Mesendoderm (in vitro differentiated cells): Measurements from ENCODE around the gene PARP6.

Experiments used
- DNase-seq: peaks from one replicate; pipeline ENCODE4 v3.0.0; 2013
- H2AK5ac ChIP-seq: 2 replicates; pipeline ENCODE4 v1.6.1; 2013; ENCODE audit warnings: low read length, inconsistent platforms
- H2BK120ac ChIP-seq: 2 replicates; pipeline ENCODE4 v1.6.1; 2013; ENCODE audit warnings: low read depth, mild to moderate bottlenecking, low read length, moderate library complexity, mixed read lengths
- H2BK15ac ChIP-seq: replicated peaks from 2 replicates; pipeline ENCODE4 v1.6.1; 2013; ENCODE audit warnings: low read depth, mild to moderate bottlenecking, moderate library complexity
- H2BK5ac ChIP-seq: 2 replicates; pipeline ENCODE4 v1.6.1; 2013; ENCODE audit warnings: low read length, inconsistent platforms
- H3K18ac ChIP-seq: 2 replicates; pipeline ENCODE4 v1.6.1; 2013; ENCODE audit warnings: mild to moderate bottlenecking, low read length, mixed read lengths
- H3K23ac ChIP-seq: one replicate; pipeline ENCODE4 v1.6.1; 2013; ENCODE audit warnings: low read length
- H3K27ac ChIP-seq: 2 replicates; pipeline ENCODE4 v1.5.1; 2013; ENCODE audit warnings: low read depth, mild to moderate bottlenecking, inconsistent platforms, low read length, moderate library complexity
- H3K27me3 ChIP-seq: 2 replicates; pipeline ENCODE4 v1.6.1; 2013; ENCODE audit warnings: low read length, control low read depth, mild to moderate bottlenecking, inconsistent platforms; ENCODE audit not compliant: insufficient read depth, poor library complexity
- H3K36me3 ChIP-seq: 2 replicates; pipeline ENCODE4 v1.6.1; 2013; ENCODE audit warnings: low read length, inconsistent platforms; ENCODE audit not compliant: control insufficient read depth, insufficient read depth
- H3K4ac ChIP-seq: one replicate; pipeline ENCODE4 v1.6.1; 2013; ENCODE audit warnings: low read depth, mild to moderate bottlenecking, low read length, moderate library complexity
- H3K4me1 ChIP-seq: 2 replicates; pipeline ENCODE4 v1.6.1; 2013; ENCODE audit warnings: low read depth, low read length, inconsistent platforms; ENCODE audit not compliant: control insufficient read depth
- H3K4me2 ChIP-seq: 2 replicates; pipeline ENCODE4 v1.6.1; 2013; ENCODE audit warnings: low read length
- H3K4me3 ChIP-seq: 2 replicates; pipeline ENCODE4 v1.5.1; 2013; ENCODE audit warnings: mild to moderate bottlenecking, low read length
- H3K56ac ChIP-seq: one replicate; pipeline ENCODE4 v1.6.1; 2013; ENCODE audit warnings: low read length
- H3K79me1 ChIP-seq: 2 replicates; pipeline ENCODE4 v1.6.1; 2013; ENCODE audit warnings: low read length, inconsistent platforms
- H3K79me2 ChIP-seq: 2 replicates; pipeline ENCODE4 v1.6.1; 2013; ENCODE audit warnings: mild to moderate bottlenecking, low read length; ENCODE audit not compliant: control insufficient read depth, insufficient read depth
- H3K9ac ChIP-seq: 2 replicates; pipeline ENCODE4 v1.6.1; 2013; ENCODE audit warnings: low read length, inconsistent platforms
- H4K5ac ChIP-seq: one replicate; pipeline ENCODE4 v1.6.1; 2013; ENCODE audit warnings: low read length
- H4K8ac ChIP-seq: one replicate; pipeline ENCODE4 v1.6.1; 2013; ENCODE audit warnings: low read depth, mild to moderate bottlenecking, control low read depth, low read length, moderate library complexity
- WGBS: extraction: QIAGEN DNeasy Blood & Tissue Kit; methylation state at CpG from one replicate; pipeline ENCODE4 v1.1.7; 2013; ENCODE audit warnings: low lambda C conversion rate, missing lambda C conversion rate; ENCODE audit not compliant: insufficient coverage; ENCODE audit errors: extremely low coverage; 5-methylcytosine and 5-hydroxymethylcytosine counted together

Gene PARP6

GRCh38 chr15:72239652-72240051, 32.7 kb downstream of the PARP6 start:
- no peaks in the 10 kb centered on the region for H3K79me1 ChIP-seq
- H3K9ac ChIP-seq = no peak overlapping the region
- no peak overlapping the region for H4K8ac ChIP-seq
- H3K27ac ChIP-seq = no peak overlapping the region
- H2BK15ac ChIP-seq = peak overlapping the region; percentile 9
- no peak overlapping the region for H3K18ac ChIP-seq
- DNase-seq = no peak
- H2AK5ac ChIP-seq = no peak overlapping the region
- no peak overlapping the region for H2BK120ac ChIP-seq
- H3K4me2 ChIP-seq = no peak overlapping the region
- H3K56ac ChIP-seq = no peak overlapping the region
- no peak overlapping the region for H3K23ac ChIP-seq
- H3K4me1 ChIP-seq = peaks cover 32% of the 10 kb centered on the region
- no peak overlapping the region for H2BK5ac ChIP-seq
- H3K4ac ChIP-seq = no peak overlapping the region
- H4K5ac ChIP-seq = no peak overlapping the region
- no peaks in the 10 kb centered on the region for H3K27me3 ChIP-seq
- H3K79me2 ChIP-seq = no peaks in the 10 kb centered on the region
- no peaks in the 10 kb centered on the region for H3K36me3 ChIP-seq
- no peak overlapping the region for H3K4me3 ChIP-seq

DNA sequence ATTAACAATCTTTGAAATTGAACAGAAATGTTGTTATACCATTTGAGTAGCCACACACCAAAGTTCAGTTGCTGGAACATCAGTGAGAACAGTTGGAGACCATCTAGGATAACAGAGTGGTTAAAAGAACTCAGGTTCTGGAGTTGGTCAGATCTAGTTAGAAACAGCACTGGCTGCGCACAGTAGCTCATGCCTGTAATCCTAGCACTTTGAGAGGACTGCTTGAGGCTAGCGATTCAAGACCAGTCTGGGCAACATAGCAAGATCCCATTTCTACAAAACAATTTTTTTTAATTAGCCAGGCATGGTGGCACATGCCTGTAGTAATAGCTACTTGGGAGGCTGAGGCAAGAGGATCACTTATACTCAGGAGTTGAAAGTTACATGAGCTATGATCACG, 33.8 kb downstream of the PARP6 start:
- Histone ChIP-seq H3K4me3 (no peak overlapping the region), H3K79me2 (no peaks in the 10 kb centered on the region), H2BK120ac (peak overlapping the region; percentile 56), H3K4me1 (peaks cover 23% of the 10 kb centered on the region), H4K8ac (no peak overlapping the region), H3K4me2 (no peak overlapping the region), H3K27ac (no peak overlapping the region), H4K5ac (no peak overlapping the region), H3K23ac (no peak overlapping the region), H2AK5ac (no peak overlapping the region), H2BK5ac (no peak overlapping the region), H3K36me3 (no peaks in the 10 kb centered on the region), H3K56ac (no peak overlapping the region), H3K9ac (no peak overlapping the region), H3K18ac (peak overlapping the region; percentile 53), H3K79me1 (no peaks in the 10 kb centered on the region), H2BK15ac (no peak overlapping the region), H3K27me3 (no peaks in the 10 kb centered on the region), H3K4ac (no peak overlapping the region)
- no CpG with 5 or more reads among the region's 3 CpGs for WGBS
- no peak for DNase-seq

DNA sequence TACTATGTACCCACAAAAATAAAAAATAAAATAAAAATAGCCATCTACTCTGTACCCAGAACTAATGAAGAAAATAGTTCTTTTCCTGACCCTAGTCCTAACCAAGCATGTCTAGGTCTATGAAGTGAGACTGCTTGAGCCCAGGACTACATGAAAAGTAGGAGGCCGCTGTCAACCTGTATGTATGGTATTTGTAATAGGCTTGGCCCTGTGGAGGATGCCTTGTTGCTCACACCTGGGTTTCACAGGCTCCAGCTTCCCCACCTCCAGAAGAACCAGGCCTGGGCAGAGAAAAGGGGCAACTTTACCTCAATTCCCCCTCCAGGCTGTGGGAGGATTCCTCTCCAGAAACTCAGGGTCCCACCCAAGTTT, 34.5 kb downstream of the PARP6 start:
- Histone ChIP-seq H3K23ac (no peak overlapping the region), H3K27ac (peak overlapping the region; percentile 26)

GRCh38 chr15:72237029-72237852, 35.1 kb downstream of the PARP6 start:
- Histone ChIP-seq H3K56ac (peak overlapping the region; percentile 88), H2BK15ac (no peak overlapping the region), H3K9ac (peak overlapping the region; percentile 71), H3K79me1 (no peaks in the 10 kb centered on the region), H3K27ac (peak overlapping the region; percentile 89), H3K4ac (peak overlapping the region; percentile 95), H2BK120ac (peak overlapping the region; percentile 76), H3K18ac (peak overlapping the region; percentile 35), H4K8ac (no peak overlapping the region), H3K23ac (no peak overlapping the region), H3K36me3 (no peaks in the 10 kb centered on the region), H4K5ac (no peak overlapping the region), H3K4me2 (peak overlapping the region; percentile 46), H2AK5ac (peak overlapping the region; percentile 5), H2BK5ac (peak overlapping the region; percentile 94), H3K79me2 (no peaks in the 10 kb centered on the region), H3K4me1 (peaks cover 22% of the 10 kb centered on the region), H3K27me3 (no peaks in the 10 kb centered on the region), H3K4me3 (no peak overlapping the region)
- WGBS = no CpG with 5 or more reads among the region's 3 CpGs
- peak; percentile 98 for DNase-seq

More for the DNA sequence above, 34.5 kb downstream of the PARP6 start:
- Histone ChIP-seq H3K27me3 (no peaks in the 10 kb centered on the region), H4K5ac (no peak overlapping the region), H3K36me3 (no peaks in the 10 kb centered on the region), H2BK120ac (peak overlapping the region; percentile 98), H2BK5ac (peak overlapping the region; percentile 98), H3K56ac (peak overlapping the region; percentile 84), H2AK5ac (no peak overlapping the region), H3K4ac (peak overlapping the region; percentile 99), H3K4me1 (peaks cover 23% of the 10 kb centered on the region), H4K8ac (no peak overlapping the region), H2BK15ac (no peak overlapping the region), H3K4me3 (no peak overlapping the region), H3K9ac (peak overlapping the region; percentile 48), H3K79me1 (no peaks in the 10 kb centered on the region), H3K18ac (peak overlapping the region; percentile 88), H3K4me2 (no peak overlapping the region), H3K79me2 (no peaks in the 10 kb centered on the region)
- peak; percentile 45 for DNase-seq
- WGBS = no CpG with 5 or more reads among the region's 1 CpG

- Histone ChIP-seq H2BK120ac (peak overlapping the region; percentile 14), H4K8ac (no peak overlapping the region), H3K4ac (peak overlapping the region; percentile 95), H4K5ac (no peak overlapping the region), H3K23ac (no peak overlapping the region), H3K79me1 (no peaks in the 10 kb centered on the region), H3K18ac (peak overlapping the region; percentile 35), H2BK15ac (peak overlapping the region; percentile 15), H3K36me3 (no peaks in the 10 kb centered on the region), H3K27me3 (no peaks in the 10 kb centered on the region), H3K4me3 (no peak overlapping the region), H3K27ac (no peak overlapping the region), H3K56ac (peak overlapping the region; percentile 88), H2AK5ac (peak overlapping the region; percentile 75), H3K9ac (no peak overlapping the region), H3K4me2 (no peak overlapping the region), H3K4me1 (peaks cover 15% of the 10 kb centered on the region), H2BK5ac (peak overlapping the region; percentile 94), H3K79me2 (peaks cover 3% of the 10 kb centered on the region)
- DNase-seq = no peak
- no CpG with 5 or more reads among the region's 2 CpGs for WGBS
Measured at GRCh38 chr15:72236381-72237003, 35.9 kb downstream of the PARP6 start.
